SU-DHL-6 (cell line): ENCODE measurements around the gene OTUD1.

Experiments
- EZH2phosphoT487 ChIP-seq: fragments of 200-600 bp; sonication (generic), shearing (Covaris generic); conservative IDR thresholded peaks from 2 replicates; pipeline ENCODE4 v1.6.1; 2018; ENCODE audit warnings: mild to moderate bottlenecking, antibody characterized with exemption, low read length, moderate library complexity, mixed read lengths
- TF ChIP-seq, protein P1 (sequence below): fragments of 200-600 bp; sonication (generic); IDR thresholded peaks from one replicate; pipeline ENCODE4 v1.5.1; 2017; ENCODE audit warnings: antibody characterized with exemption, mild to moderate bottlenecking, low read length, moderate library complexity; ENCODE audit not compliant: insufficient read depth, poor library complexity, severe bottlenecking

DNA sequence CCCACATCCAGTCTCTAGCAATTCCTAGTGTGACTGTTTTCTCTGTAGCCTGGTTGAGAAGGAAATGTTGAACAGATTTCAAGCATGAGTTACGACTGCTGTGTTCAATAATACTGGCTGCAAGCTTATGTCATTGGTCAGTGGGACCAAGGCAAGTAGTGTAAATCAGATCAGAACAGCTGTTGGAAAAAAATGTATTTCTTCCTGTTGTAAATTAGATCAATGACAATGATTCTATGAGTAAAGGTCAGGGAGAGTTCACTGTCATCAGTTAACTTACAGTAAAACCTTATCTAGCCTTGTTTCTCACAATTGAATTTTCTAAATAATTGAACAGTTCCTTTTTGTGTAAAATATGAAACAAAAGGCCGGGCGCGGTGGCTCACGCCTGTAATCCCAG lies 6.7 kb downstream of the OTUD1 start:
- TF ChIP-seq, protein P1, sequence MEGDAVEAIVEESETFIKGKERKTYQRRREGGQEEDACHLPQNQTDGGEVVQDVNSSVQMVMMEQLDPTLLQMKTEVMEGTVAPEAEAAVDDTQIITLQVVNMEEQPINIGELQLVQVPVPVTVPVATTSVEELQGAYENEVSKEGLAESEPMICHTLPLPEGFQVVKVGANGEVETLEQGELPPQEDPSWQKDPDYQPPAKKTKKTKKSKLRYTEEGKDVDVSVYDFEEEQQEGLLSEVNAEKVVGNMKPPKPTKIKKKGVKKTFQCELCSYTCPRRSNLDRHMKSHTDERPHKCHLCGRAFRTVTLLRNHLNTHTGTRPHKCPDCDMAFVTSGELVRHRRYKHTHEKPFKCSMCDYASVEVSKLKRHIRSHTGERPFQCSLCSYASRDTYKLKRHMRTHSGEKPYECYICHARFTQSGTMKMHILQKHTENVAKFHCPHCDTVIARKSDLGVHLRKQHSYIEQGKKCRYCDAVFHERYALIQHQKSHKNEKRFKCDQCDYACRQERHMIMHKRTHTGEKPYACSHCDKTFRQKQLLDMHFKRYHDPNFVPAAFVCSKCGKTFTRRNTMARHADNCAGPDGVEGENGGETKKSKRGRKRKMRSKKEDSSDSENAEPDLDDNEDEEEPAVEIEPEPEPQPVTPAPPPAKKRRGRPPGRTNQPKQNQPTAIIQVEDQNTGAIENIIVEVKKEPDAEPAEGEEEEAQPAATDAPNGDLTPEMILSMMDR: no peak
- TF ChIP-seq EZH2phosphoT487: no peak
